Ishikawa (cell line): Measurements from ENCODE around the gene PNPLA7.

Experiments used
- CEBPB ChIP-seq: IDR thresholded peaks from 2 replicates; pipeline ENCODE4 v1.6.1; 2012
- CREB1 ChIP-seq: IDR thresholded peaks from 2 replicates; pipeline ENCODE4 v1.6.1; 2012; ENCODE audit warnings: low read depth
- EP300 ChIP-seq: IDR thresholded peaks from 2 replicates; pipeline ENCODE4 v1.6.1; 2012; ENCODE audit warnings: borderline replicate concordance
- MAX ChIP-seq: IDR thresholded peaks from 2 replicates; pipeline ENCODE4 v1.6.1; 2012
- USF1 ChIP-seq: IDR thresholded peaks from 2 replicates; pipeline ENCODE4 v1.6.1; 2012

DNA sequence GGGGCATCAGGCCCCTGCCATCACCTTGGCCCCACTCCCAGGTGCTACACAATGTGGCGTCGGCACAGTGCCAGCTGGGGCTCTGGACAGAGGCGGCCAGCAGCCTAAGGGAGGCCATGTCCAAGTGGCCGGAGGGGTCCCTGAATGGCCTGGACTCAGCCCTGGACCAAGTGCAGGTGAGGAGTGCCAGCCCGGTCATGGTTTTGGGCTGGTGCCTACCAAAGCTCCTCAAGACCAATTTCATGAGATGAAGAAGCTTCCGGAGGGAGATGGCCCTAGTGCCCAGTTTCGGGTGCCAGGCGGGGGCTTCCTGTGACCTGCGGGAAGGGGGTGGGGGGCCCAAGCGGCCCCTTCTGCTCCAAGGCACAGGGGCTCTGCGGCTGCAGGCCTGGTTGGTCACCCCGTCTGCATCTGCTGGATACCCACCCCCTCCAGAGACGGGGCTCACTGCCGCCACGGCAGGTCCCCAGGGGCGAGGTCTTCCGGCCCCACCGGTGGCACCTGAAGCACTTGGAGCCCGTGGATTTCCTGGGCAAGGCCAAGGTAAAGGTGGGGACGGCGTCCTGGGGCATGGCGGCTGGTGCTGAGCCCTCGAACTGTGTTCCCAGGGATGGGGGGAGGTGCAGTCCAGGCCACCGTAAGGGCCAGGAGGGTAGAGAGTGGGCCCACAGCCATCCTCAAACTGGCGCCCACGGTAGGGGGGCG, 121.2 kb downstream of the PNPLA7 start:
- TF ChIP-seq USF1 (no peak), CREB1 (no peak), EP300 (no peak), MAX (no peak), CEBPB (no peak)
